Articular chondrocyte of knee joint (primary cell): ENCODE results near the gene UTP14A. TPM values are rescaled to one million over a fixed set of nuclear protein-coding genes. Genes with fewer than 3 reads are reported as not detected.

Experiments
- total RNA-seq: library from RNA; depleted of rRNA; stranded (reverse); fragments of >200 nt; gene quantifications from 2 replicates; pipeline ENCODE4 v1.2.3, GENCODE V29; 2012

The UTP14A gene, protein sequence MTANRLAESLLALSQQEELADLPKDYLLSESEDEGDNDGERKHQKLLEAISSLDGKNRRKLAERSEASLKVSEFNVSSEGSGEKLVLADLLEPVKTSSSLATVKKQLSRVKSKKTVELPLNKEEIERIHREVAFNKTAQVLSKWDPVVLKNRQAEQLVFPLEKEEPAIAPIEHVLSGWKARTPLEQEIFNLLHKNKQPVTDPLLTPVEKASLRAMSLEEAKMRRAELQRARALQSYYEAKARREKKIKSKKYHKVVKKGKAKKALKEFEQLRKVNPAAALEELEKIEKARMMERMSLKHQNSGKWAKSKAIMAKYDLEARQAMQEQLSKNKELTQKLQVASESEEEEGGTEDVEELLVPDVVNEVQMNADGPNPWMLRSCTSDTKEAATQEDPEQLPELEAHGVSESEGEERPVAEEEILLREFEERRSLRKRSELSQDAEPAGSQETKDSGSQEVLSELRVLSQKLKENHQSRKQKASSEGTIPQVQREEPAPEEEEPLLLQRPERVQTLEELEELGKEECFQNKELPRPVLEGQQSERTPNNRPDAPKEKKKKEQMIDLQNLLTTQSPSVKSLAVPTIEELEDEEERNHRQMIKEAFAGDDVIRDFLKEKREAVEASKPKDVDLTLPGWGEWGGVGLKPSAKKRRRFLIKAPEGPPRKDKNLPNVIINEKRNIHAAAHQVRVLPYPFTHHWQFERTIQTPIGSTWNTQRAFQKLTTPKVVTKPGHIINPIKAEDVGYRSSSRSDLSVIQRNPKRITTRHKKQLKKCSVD
- total RNA-seq, result 23.2 and 24.7 TPM in 2 replicates

DNA sequence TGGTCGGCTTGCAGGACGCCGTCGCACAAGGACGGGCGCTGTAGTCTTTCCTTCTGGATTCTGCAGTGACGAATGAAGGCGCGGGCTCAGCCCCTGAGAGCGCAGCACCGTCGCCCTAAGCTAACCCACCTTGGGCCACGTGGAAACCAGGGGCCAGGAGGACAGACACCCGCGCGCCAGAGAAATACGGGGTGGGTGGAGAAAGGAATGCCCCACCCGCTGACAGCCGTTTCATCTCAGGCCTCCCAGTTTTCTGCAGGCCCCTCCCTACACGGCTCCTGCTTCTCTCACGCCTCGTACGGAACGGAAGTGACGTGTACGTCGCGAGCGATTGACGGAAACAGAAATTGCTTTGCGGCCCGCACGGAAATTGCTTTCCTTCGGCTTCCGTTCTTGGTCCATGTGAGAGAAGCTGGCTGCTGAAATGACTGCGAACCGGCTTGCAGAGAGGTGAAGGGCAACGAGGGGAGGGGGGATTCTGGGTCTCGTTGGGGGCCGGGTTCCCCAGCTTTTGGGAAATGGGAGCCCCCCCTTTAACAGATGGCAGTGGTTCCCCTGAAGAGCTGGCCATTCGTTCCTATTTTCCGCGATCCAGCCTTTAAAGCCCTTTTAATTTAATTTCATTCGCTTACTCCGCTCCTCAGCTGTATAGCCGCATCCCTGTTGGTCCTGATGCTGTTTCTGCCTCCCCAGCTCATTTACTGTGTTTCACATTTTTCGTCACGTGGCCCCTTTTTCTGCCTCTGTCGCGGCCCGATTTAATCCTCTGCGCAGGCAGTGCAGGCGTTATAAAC lies at the start of gene UTP14A:
Gene UTP14A, plus strand, starts transcription at position 378 of the 794 bp plus-strand sequence. Its CDS starts 47 bp downstream, at position 425.

Other genes with a start within 250 kb of the UTP14A start
- 0.11 and 0.26 TPM in 2 replicates for gene XPNPEP2, start 167.2 kb upstream of the UTP14A start, total RNA-seq
- gene SASH3, start 126.2 kb upstream of the UTP14A start, total RNA-seq, result not detected in 2 replicates
- 30.8 and 33.5 TPM in 2 replicates for gene ZDHHC9, start 62.3 kb upstream of the UTP14A start, total RNA-seq
- 2.0 and 2.2 TPM in 2 replicates for gene BCORL1, start 76.5 kb downstream of the UTP14A start, total RNA-seq
- gene ELF4, start 204.3 kb downstream of the UTP14A start, total RNA-seq, result 13.6 and 16.7 TPM in 2 replicates